Measurements from ENCODE around the gene SLC7A10.

- TF ChIP-seq CTCF (IDR thresholded peaks at IDR 0.05; ENCODE audit: low read depth, low read length, poor library complexity, severe bottlenecking) (no peak), EZH2phosphoT487 (IDR thresholded peaks at IDR 0.05; ENCODE audit: borderline replicate concordance, low read length) (no peak)
Measured at GRCh38 chr19:33251076-33251475, 25.4 kb upstream of the SLC7A10 start.
